D721Med (cell line): Measurements from ENCODE around the gene SOX18.
"Not testable (repeated sequence)": the region's sequence is repeated elsewhere in the genome, so short reads cannot be mapped to it uniquely, and the experiment has no call there.

Source experiments
- DNase-seq: peaks from one replicate; pipeline ENCODE4 v3.0.0; 2011; ENCODE audit warnings: low spot score; ENCODE audit not compliant: insufficient read length
- FAIRE-seq: peaks from 2 replicates; lab custom pipeline; 2011; peaks lifted over from hg19 to GRCh38; lab: Jason Lieb, UNC
- CTCF ChIP-seq: IDR thresholded peaks from 2 replicates; pipeline ENCODE4 v1.5.1; 2012; ENCODE audit warnings: mild to moderate bottlenecking, control low read depth; ENCODE audit not compliant: insufficient read depth; ENCODE audit errors: missing control alignments

SOX18 gene

GRCh38 chr20:64092258-64093012, 43.0 kb upstream of the SOX18 start:
- no peak for TF ChIP-seq CTCF
- FAIRE-seq (no peak), DNase-seq (no peak)

- peak; percentile 67 for DNase-seq
- no peak for FAIRE-seq
- no peak for TF ChIP-seq CTCF
These were observed 42.3 kb upstream of the SOX18 start for GRCh38 chr20:64091770-64092169.

GRCh38 chr20:64091340-64091739, 41.9 kb upstream of the SOX18 start:
- FAIRE-seq (no peak), DNase-seq (no peak)
- TF ChIP-seq CTCF, result no peak

- DNase-seq (no peak), FAIRE-seq (no peak)
- no peak for TF ChIP-seq CTCF
These were observed 40.7 kb upstream of the SOX18 start for GRCh38 chr20:64090165-64090564.

GRCh38 chr20:64088586-64088985, 39.1 kb upstream of the SOX18 start:
- FAIRE-seq, DNase-seq: not testable (repeated sequence)

GRCh38 chr20:64087226-64087825, 37.9 kb upstream of the SOX18 start:
- not testable (repeated sequence) for FAIRE-seq, DNase-seq

- DNase-seq (no peak), FAIRE-seq (no peak)
- TF ChIP-seq CTCF, result no peak
These were observed 37.4 kb upstream of the SOX18 start for GRCh38 chr20:64086801-64087200.

- FAIRE-seq, result no peak
These were observed 35.3 kb upstream of the SOX18 start for GRCh38 chr20:64084685-64085152.

More at GRCh38 chr20:64084685-64085152, 35.3 kb upstream of the SOX18 start:
- DNase-seq, result no peak
- TF ChIP-seq CTCF, result no peak
